T47D (cell line): Measurements from ENCODE around the gene CD82.

Experiments
- DNase-seq, 2 experiments: peaks; one replicate each; pipeline versions ENCODE4 v3.0.0 to v3.0.0-alpha.2; 2011 to 2012; ENCODE audit warnings: low read depth in 1 of 2, low spot score in 1 of 2
- JUND ChIP-seq: IDR thresholded peaks from 2 replicates; pipeline ENCODE4 v1.6.1; 2012; ENCODE audit warnings: low read depth
- in situ Hi-C: cut with HindIII; loops from 2 replicates; pipeline ENCODE4 v1.10.0; 2016; ENCODE audit warnings: low sequenced_read_pairs, low pct_unique_long_range_greater_than_20kb

The CD82 gene

DNA sequence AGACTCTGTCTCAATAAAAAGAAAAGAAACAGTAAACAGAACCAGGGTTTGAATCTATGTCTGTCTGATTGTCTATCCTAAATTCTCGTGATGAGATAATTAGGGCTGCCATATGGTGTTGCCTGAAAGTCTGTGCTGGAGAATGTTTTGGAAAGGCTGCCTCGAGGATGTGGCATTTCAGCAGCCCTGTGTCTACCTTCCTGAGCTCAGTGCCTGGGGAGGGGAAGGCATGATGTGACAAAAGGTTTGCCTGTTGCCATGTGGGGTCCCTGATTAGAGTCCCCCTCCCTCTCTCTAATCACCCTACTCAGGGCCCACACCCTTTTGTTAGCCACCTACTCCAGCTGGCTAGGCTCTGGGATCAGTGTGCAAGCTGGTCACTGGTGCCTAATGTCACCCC lies 15.2 kb downstream of the CD82 start:
- DNase-seq = no peak
- in situ Hi-C loops = no loop called here
- TF ChIP-seq JUND = no peak

DNA sequence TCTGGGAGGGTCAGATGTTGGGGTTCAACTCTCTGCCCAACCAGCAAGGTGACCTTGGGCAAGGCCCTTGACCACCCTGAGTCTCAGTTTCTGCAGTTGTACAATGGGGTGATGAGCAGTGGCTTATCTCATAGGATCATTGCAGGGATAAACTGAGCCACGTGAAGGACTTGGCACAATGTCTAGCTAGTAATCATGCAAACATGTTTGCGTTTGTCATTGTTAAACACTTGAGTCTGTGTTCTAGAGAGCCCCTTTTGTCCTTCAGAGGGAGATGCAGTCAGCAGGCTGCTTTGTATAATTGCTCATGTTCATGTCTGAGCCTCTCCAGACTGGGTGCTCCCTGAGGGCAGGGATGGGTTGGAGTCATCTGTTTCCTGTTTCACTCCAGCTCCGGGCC lies 15.8 kb downstream of the CD82 start:
- in situ Hi-C loops = no loop called here
- TF ChIP-seq JUND = no peak
- DNase-seq = no peak

DNA sequence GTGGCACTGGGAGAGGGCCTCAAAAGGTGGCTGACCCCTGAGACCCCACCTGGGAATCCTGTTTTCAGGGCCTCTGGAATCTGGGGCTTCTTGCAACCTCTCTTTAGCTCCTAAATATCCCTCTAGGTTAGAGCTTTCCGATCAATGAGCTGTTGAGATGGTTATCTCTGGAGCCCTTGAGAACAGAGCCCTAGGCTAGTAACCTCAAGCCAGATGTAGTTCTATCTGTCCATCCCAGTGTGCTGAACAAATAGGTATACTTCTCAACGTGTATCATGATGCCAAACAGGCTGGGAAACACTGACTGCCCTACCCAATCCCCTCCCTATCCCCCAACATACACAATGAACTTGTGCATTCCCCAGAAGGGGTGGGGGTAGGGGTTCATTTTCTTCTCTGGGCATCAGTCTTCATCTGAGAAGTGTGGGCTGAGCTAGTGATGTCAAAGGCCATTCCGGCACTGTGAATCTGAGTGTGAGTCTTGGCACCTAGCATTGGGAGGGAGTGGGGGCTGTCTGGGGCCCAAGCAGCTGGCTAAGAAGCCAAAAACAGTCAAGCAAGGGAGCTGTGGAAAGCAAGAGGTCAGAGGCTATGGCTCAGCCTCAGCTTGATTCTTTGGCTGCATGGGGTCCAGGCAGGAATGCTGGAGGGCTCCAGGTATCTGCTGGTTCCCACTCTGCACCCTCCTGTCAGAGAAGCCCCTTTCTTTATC lies 17.3 kb downstream of the CD82 start:
- peak in 1 of 2 experiments; percentile 73 for DNase-seq

DNA sequence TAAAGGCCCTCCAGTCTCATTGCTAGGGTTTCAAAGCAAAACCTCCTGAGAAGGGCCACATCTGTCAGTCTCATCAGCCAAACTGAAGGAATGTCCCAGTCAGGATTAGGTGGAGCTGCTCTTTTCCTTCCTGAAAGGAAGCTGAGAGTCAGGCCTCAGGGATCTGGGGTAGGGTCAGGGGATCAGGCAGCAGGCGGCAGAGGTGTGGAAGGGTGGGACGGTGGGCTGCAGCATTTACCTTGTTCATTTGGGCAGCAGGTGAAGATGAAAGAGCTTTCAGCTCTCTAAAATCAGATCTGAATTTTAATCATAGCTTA lies 17.8 kb downstream of the CD82 start:
- in situ Hi-C loops = no loop called here
- no peak for DNase-seq
- TF ChIP-seq JUND = no peak

More for the DNA sequence above, 17.3 kb downstream of the CD82 start:
- TF ChIP-seq JUND = no peak
- in situ Hi-C loops = no loop called here

DNA sequence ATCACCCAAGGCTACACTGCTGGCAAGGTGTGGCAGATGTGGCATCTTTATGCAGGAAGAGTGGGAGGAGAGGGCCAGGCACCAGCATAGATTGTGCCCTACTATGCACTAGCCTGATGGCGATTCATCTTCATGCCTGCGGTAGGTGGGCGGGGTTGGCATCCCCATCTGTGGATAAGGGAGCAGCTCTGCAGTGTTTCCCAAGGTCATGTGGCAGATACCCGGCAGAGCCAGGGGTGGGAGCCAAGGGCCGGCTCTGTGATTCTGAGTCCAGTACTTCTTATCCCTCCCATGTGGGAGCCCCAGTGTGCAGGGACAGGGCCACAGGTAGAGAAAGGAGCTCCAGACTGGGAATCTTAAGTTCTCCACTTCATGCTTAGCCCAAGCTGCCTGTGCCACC lies 20.0 kb downstream of the CD82 start:
- in situ Hi-C loops = no loop called here
- no peak for DNase-seq
- no peak for TF ChIP-seq JUND

DNA sequence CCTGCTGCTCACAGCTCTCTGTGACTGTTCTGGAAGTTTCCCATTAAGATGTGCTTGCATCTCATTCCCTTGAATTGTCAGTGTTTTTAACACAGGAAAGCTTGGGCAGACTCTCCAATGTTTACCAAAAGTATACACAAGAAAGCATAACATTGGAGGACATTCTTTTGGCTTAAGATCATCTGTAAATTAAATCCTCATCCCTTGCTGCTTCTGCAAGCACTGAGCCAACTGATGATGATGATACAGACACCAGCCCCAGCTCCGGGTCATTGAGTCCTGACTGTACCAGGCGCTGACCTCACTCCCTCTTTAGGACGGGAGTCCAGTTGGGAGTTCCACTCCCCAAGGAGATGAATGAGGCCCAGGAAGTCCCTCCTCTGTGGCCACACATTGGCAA lies 23.8 kb downstream of the CD82 start:
- DNase-seq = peak; percentile 52 to 97
- in situ Hi-C loops = no loop called here
- peak; percentile 85; the same call in 1 of the 2 replicates for TF ChIP-seq JUND

DNA sequence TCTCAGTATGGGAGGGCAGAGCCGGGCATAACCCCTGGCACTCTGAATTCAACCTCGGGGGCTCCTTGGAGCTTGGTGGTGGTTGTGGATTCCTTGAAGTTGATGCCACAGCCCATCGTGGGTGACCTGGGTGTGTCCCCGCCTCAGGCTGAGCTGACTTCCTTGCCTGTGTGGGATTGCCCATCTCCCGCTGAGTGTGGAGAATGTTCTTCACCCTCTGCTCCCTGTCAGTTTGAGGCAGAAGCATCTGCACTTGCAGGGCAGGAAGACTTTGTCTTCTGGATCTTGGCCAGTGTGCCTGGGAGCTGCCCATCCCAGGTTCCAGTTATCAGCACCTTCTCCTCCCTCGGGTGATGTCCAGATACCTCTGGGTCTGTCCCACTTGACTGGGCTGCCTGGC lies 25.3 kb downstream of the CD82 start:
- no peak for TF ChIP-seq JUND
- in situ Hi-C loops = no loop called here
- DNase-seq = no peak

DNA sequence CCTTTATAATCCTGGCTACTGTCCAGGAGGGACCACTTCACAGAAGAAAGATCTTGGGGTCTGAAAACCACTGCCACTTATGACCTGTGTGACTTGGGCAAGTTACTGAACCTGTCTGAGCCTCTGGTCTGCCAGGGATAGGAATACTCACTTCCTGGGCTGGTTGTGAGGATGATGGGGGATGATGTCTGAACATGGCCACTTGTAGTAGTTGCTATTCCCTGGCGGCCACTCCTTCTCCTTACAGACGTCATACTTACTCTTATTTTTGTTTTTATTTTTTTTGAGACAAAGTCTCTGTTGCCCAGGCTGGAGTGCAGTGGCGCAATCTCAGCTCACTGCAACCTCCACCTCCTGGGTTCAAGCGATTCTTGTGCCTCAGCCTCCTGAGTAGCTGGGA lies 26.1 kb downstream of the CD82 start:
- in situ Hi-C loops = no loop called here
- TF ChIP-seq JUND = no peak
- DNase-seq = no peak

DNA sequence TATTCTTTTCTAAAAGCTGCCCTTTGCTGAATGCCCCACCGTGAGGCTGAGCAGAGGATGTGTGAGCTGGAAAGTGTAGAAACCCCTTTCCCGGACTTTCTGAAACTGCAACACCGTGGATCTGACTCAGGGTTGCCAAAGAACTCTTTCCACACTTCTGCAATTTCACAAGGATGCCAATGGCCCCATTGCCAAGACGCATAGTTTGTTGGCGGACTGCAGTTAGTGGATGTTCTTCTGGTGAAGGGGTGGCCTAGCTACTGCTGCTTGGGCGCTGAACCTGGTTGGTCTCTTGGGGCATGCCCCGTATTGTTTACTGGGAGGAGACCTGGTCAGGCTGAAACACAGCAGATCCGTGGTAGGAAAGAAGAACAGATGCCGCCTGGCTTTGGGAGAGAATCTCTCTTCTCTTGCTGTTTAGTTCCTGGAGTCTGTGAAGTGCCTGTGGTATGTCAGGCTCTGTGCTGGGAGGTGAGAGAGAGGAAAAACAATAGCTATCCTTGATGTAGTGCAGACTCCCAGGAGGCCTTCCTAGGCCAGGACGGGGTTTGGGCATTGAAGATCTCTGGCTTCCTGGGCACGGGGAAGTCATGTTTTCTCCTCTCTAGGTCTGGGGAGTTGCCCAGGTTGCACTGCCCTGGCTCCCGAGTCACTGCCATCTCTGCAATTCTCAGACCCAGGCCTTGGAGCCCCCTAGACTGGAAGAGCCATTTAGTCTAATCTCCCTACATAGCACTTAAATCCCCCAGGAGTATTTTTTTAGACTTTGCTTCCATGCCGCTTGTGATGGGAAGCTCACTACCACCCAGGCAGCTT lies 26.9 kb downstream of the CD82 start:
- no peak for DNase-seq
- no peak for TF ChIP-seq JUND
- in situ Hi-C loops = no loop called here

DNA sequence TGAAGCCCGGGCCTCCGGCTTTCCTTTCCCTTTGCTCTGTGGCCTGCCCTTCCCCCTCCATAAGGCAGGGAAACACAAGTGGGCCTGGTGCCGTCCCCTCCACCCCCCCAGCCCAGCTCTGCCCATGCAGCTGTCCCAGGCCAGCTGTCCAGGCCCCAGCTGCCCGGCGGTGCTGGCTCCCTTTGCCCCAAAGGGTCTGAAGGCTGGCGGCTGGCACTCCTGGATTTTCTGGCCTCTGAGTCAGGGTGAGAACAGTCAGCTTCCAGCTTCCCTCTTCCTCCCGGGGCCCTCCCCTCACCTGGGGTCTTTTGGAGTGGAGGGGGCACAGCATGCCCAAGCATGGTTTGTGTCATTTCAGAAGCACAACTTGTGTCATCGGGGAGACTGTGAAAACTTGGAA lies 27.8 kb downstream of the CD82 start:
- no peak for TF ChIP-seq JUND
- in situ Hi-C loops = no loop called here
- no peak for DNase-seq

DNA sequence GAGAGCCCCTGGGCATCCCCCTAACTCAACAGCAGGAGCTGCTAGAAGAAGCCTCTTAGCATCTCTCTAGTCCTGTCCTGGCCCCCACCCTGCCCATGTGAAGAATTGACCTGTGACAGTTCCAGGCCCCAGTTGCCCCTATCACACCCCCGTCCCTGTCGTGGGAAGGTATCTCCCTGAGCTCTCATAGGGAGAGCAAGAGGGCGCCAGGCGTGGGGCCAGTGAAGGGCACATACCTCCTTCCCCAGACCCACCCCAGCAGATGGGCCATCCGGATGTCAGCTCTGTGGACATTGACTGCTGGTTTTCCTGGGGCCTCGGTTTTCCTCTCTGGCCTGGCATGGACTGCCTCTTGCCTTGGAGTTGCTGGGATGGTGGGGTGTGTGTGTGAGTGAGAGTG lies 29.5 kb downstream of the CD82 start:
- in situ Hi-C loops = no loop called here

DNA sequence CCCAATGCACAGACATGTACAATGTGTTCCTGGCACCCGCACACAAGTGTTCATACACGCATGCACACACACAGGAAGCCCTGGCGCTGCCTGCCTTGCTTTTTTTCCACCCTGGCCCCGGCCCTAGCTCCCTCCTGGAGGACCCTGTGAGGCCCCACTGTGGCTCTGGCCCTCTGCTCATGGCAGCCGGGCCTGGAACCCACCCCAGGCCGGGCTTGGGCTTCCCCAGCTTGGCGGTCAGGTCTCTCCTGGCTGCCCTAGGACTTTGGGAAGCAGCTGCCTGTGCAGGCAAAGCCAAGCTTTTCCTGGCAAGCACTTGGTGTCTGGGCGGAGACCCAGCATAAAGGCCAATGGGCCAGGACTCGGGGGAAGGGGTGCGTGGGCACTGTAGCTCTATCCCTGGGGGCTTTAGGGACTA lies 30.5 kb downstream of the CD82 start:
- no peak for TF ChIP-seq JUND
- DNase-seq = peak in 1 of 2 experiments; percentile 26
- in situ Hi-C loops = no loop called here

More for the DNA sequence above, 29.5 kb downstream of the CD82 start:
- no peak for TF ChIP-seq JUND
- DNase-seq = no peak

DNA sequence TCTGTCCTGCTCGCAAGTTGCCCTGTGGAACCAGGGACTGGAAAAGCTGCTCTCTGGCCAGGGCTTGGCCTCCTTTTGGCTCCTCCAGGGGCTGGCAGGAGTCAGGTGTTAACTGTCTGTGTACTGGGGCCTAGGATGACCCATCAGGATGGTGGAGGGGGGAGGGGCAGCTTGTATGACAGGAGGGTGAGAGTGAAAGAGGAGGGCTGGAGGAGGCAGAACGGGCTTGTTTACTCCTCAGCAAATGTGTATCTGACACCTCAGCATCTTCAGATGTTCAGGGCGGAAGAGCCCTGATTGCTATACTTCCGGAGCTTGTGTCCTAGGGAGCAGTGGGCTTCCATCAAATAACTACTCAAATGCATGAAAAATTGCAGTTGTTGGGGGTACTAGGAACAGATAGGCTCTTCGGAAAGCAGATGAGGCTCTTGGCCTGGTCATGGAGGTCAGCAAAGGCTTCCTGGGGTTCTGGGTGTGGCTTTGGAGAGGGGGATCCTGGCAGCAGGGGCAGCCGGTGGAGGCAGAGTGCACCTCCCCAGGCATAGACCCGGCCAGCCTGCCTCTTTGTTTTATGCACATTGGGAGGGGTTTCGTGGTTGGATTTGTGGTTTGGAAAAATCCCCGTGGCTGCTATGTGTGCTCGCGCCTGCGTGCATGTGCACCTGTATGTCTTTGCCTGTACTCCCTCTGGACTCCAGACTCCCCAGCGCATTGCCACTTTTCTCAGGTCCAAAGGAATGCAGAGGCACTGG lies 31.2 kb downstream of the CD82 start:
- in situ Hi-C loops = no loop called here
- no peak for TF ChIP-seq JUND
- DNase-seq = peak in 1 of 2 experiments; percentile 44
